Neural cell (in vitro differentiated cells): ENCODE measurements around the gene TMEM272. TPM values are rescaled to one million over a fixed set of nuclear protein-coding genes. Genes with fewer than 3 reads are reported as not detected.

Source experiments
- H2AFZ ChIP-seq: fragments of 200-600, 300-800 bp; sonication (generic), shearing (Covaris generic); 2 replicates; pipeline ENCODE4 v1.6.0; 2014; ENCODE audit warnings: low read depth, mild to moderate bottlenecking, antibody characterized with exemption, low read length, moderate library complexity
- H3F3A ChIP-seq: fragments of 200-600 bp; shearing (Covaris generic); 2 replicates; pipeline ENCODE4 v1.6.1; 2016; ENCODE audit warnings: mild to moderate bottlenecking, moderate library complexity, mixed read lengths, antibody characterized with exemption, low read length; ENCODE audit not compliant: insufficient read depth, poor library complexity, severe bottlenecking
- H3K27ac ChIP-seq: fragments of 200-600, 300-800 bp; sonication (generic), shearing (Covaris generic); 2 replicates; pipeline ENCODE4 v1.5.1; 2014; ENCODE audit warnings: mild to moderate bottlenecking, low read length, moderate library complexity
- H3K27me3 ChIP-seq: fragments of 300-800, 200-600 bp; sonication (generic), shearing (Covaris generic); 2 replicates; pipeline ENCODE4 v1.6.0; 2014; ENCODE audit warnings: mild to moderate bottlenecking, low read depth, low read length, moderate library complexity; ENCODE audit not compliant: insufficient read depth
- H3K36me3 ChIP-seq: fragments of 300-800, 200-600 bp; sonication (generic), shearing (Covaris generic); 2 replicates; pipeline ENCODE4 v1.5.1; 2014; ENCODE audit warnings: mild to moderate bottlenecking, antibody characterized with exemption, low read length, moderate library complexity; ENCODE audit not compliant: insufficient read depth
- H3K4me2 ChIP-seq: fragments of 300-800, 200-600 bp; sonication (generic), shearing (Covaris generic); 2 replicates; pipeline ENCODE4 v1.6.0; 2014; ENCODE audit warnings: mild to moderate bottlenecking, low read length
- H3K4me3 ChIP-seq: fragments of 300-800, 200-600 bp; sonication (generic), shearing (Covaris generic); 2 replicates; pipeline ENCODE4 v1.5.1; 2014; ENCODE audit warnings: mild to moderate bottlenecking, low read length, moderate library complexity
- H3K79me2 ChIP-seq: fragments of 200-600 bp; shearing (Covaris generic); replicated peaks from 2 replicates; pipeline ENCODE4 v1.6.0; 2014; ENCODE audit warnings: mild to moderate bottlenecking, low read length, moderate library complexity; ENCODE audit not compliant: insufficient read depth
- H3K9ac ChIP-seq: fragments of 300-800, 200-600 bp; sonication (generic), shearing (Covaris generic); 2 replicates; pipeline ENCODE4 v1.6.1; 2016; ENCODE audit warnings: mild to moderate bottlenecking, low read length, mixed read lengths
- H3K9me2 ChIP-seq: fragments of 200-600 bp; shearing (Covaris generic); 2 replicates; pipeline ENCODE4 v1.6.1; 2016; ENCODE audit warnings: mild to moderate bottlenecking, low read length, mixed read lengths; ENCODE audit not compliant: insufficient read depth
- H3K9me3 ChIP-seq: fragments of 200-600, 300-800 bp; sonication (generic), shearing (Covaris generic); 2 replicates; pipeline ENCODE4 v1.6.1; 2016; ENCODE audit warnings: mild to moderate bottlenecking, mixed run types, low read length, moderate library complexity, mixed read lengths
- H4K20me1 ChIP-seq: fragments of 200-600 bp; shearing (Covaris generic); 2 replicates; pipeline ENCODE4 v1.6.1; 2016; ENCODE audit warnings: mild to moderate bottlenecking, mixed run types; ENCODE audit not compliant: insufficient read depth
- CTCF ChIP-seq: fragments of 450-650 bp; IDR thresholded peaks from 2 replicates; pipeline ENCODE4 v1.5.1; 2014; ENCODE audit warnings: antibody characterized with exemption, mild to moderate bottlenecking, moderate library complexity; ENCODE audit not compliant: poor library complexity, severe bottlenecking
- EP300 ChIP-seq: fragments of 450-650 bp; conservative IDR thresholded peaks from 2 replicates; pipeline ENCODE4 v1.6.1; 2014; ENCODE audit warnings: antibody characterized with exemption, mild to moderate bottlenecking, moderate library complexity; ENCODE audit not compliant: poor library complexity, severe bottlenecking
- EZH2 ChIP-seq: fragments of 200-600, 300-800 bp; shearing (Covaris generic), sonication (generic); IDR thresholded peaks from 2 replicates; pipeline ENCODE4 v1.6.1; 2014; ENCODE audit warnings: antibody characterized with exemption, low read length, borderline replicate concordance, mild to moderate bottlenecking; ENCODE audit not compliant: insufficient read depth, poor library complexity, severe bottlenecking
- MXI1 ChIP-seq: fragments of 450-650 bp; conservative IDR thresholded peaks from 2 replicates; pipeline ENCODE4 v1.6.1; 2014; ENCODE audit warnings: antibody characterized with exemption, mild to moderate bottlenecking; ENCODE audit not compliant: poor library complexity, severe bottlenecking
- POLR2AphosphoS5 ChIP-seq: IDR thresholded peaks from 2 replicates; pipeline ENCODE4 v1.6.1; 2012
- RAD21 ChIP-seq: fragments of 450-650 bp; conservative IDR thresholded peaks from 2 replicates; pipeline ENCODE4 v1.6.1; 2014; ENCODE audit warnings: antibody characterized with exemption, mild to moderate bottlenecking, moderate library complexity
- SMC3 ChIP-seq: fragments of 450-650 bp; conservative IDR thresholded peaks from 2 replicates; pipeline ENCODE4 v1.6.1; 2014; ENCODE audit warnings: antibody characterized with exemption, mild to moderate bottlenecking, moderate library complexity; ENCODE audit not compliant: poor library complexity
- TAF1 ChIP-seq: IDR thresholded peaks from 2 replicates; pipeline ENCODE4 v1.6.1; 2012; ENCODE audit warnings: low read depth
- polyA plus RNA-seq: library from polyadenylated mRNA; depleted of rRNA; stranded (reverse); fragments of >200 nt; gene quantifications from 2 replicates; pipeline ENCODE4 v1.2.3, GENCODE V29; 2014
- TF ChIP-seq, protein P1 (sequence below): IDR thresholded peaks from 2 replicates; pipeline ENCODE4 v1.6.1; 2012; ENCODE audit warnings: borderline replicate concordance

The TMEM272 gene
- polyA plus RNA-seq, 1 donor from 2014 or later = 0.77 TPM

GRCh38 chr13:51821606-51822005 lies 23.4 kb downstream of the TMEM272 start:
- Histone ChIP-seq H2AFZ (no peak overlapping the region), H3K9me3 (no peaks in the 10 kb centered on the region), H3K36me3 (no peaks in the 10 kb centered on the region), H4K20me1 (no peaks in the 10 kb centered on the region), H3K9me2 (no peaks in the 10 kb centered on the region), H3K79me2 (no peaks in the 10 kb centered on the region), H3K9ac (no peak overlapping the region), H3K27ac (no peak overlapping the region), H3K4me2 (no peak overlapping the region), H3K27me3 (no peaks in the 10 kb centered on the region), H3F3A (no peaks in the 10 kb centered on the region), H3K4me3 (no peak overlapping the region)
- TF ChIP-seq EP300 (no peak), SMC3 (no peak), CTCF (no peak), POLR2AphosphoS5 (no peak), MXI1 (no peak), RAD21 (no peak), EZH2 (no peak), TAF1 (no peak)
- TF ChIP-seq, protein P1, sequence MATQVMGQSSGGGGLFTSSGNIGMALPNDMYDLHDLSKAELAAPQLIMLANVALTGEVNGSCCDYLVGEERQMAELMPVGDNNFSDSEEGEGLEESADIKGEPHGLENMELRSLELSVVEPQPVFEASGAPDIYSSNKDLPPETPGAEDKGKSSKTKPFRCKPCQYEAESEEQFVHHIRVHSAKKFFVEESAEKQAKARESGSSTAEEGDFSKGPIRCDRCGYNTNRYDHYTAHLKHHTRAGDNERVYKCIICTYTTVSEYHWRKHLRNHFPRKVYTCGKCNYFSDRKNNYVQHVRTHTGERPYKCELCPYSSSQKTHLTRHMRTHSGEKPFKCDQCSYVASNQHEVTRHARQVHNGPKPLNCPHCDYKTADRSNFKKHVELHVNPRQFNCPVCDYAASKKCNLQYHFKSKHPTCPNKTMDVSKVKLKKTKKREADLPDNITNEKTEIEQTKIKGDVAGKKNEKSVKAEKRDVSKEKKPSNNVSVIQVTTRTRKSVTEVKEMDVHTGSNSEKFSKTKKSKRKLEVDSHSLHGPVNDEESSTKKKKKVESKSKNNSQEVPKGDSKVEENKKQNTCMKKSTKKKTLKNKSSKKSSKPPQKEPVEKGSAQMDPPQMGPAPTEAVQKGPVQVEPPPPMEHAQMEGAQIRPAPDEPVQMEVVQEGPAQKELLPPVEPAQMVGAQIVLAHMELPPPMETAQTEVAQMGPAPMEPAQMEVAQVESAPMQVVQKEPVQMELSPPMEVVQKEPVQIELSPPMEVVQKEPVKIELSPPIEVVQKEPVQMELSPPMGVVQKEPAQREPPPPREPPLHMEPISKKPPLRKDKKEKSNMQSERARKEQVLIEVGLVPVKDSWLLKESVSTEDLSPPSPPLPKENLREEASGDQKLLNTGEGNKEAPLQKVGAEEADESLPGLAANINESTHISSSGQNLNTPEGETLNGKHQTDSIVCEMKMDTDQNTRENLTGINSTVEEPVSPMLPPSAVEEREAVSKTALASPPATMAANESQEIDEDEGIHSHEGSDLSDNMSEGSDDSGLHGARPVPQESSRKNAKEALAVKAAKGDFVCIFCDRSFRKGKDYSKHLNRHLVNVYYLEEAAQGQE = no peak

DNA sequence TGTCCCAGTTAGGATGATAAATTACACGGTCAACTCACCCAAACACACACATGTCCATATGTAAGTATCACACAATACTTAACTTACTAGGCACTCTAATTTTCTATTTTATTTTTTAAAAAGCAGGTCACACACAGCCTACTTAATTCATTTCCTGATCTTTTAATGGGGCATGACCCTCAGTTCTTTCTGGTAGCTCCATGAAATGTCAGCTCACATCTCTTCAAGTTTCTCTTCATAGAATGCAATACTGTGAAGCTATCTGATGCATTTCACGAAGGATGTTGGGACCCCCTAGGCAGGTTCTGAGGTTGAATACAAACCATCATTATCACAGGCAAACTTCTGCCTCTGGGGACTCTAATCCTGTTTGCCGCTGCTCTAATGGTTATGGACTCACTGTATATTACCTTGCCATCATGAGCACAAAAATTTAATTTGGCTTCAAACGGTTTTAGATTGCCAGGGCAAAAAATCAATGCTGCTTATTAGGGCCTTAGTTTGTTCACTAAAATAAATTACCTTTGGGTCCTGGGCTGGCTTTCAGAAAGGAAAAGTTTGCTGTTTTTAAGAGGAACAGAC lies 24.9 kb downstream of the TMEM272 start:
- no peak overlapping the region for H3K9ac ChIP-seq
- no peaks in the 10 kb centered on the region for H3K9me2 ChIP-seq
- H3K9me3 ChIP-seq = no peaks in the 10 kb centered on the region
- no peak overlapping the region for H3K4me3 ChIP-seq
- no peak overlapping the region for H3K27ac ChIP-seq
- no peaks in the 10 kb centered on the region for H3F3A ChIP-seq
- no peaks in the 10 kb centered on the region for H4K20me1 ChIP-seq
- H3K79me2 ChIP-seq = no peaks in the 10 kb centered on the region
- no peaks in the 10 kb centered on the region for H3K27me3 ChIP-seq
- TF ChIP-seq CTCF = no peak
- TF ChIP-seq SMC3 = no peak
- no peak for TF ChIP-seq TAF1
- TF ChIP-seq RAD21 = no peak
- TF ChIP-seq EP300 = no peak
- no peak for TF ChIP-seq EZH2
- TF ChIP-seq, protein P1 = no peak
- TF ChIP-seq MXI1 = no peak
- TF ChIP-seq POLR2AphosphoS5 = no peak
- H2AFZ ChIP-seq = no peak overlapping the region
- no peaks in the 10 kb centered on the region for H3K36me3 ChIP-seq
- no peak overlapping the region for H3K4me2 ChIP-seq
